ENCODE measurements around the gene FAM187B. TPM values are rescaled to one million over a fixed set of nuclear protein-coding genes. Genes with fewer than 3 reads are reported as not detected.

The FAM187B gene
- total RNA-seq, 1 experiment from 2014 or later: not detected

GRCh38 chr19:35231956-35232645, 3.6 kb upstream of the FAM187B start:
- ChIA-PET CTCF (no interaction called here), POLR2A (no interaction called here)

GRCh38 chr19:35229601-35230000, 1.1 kb upstream of the FAM187B start:
- Histone ChIP-seq H3K9ac (ENCODE audit: low read length) (no peak overlapping the region), H3K27me3 (ENCODE audit: insufficient read depth, low read length) (no peaks in the 10 kb centered on the region), H3K79me2 (ENCODE audit: insufficient read depth, low read length) (no peaks in the 10 kb centered on the region), H4K20me1 (ENCODE audit: insufficient read depth) (no peaks in the 10 kb centered on the region), H3K4me3 (replicated peaks in 1 of 2; ENCODE audit: low read depth in 1 of 2, low read length in 2 of 2) (no peak overlapping the region), H2AFZ (ENCODE audit: low read depth, low read length, poor library complexity, severe bottlenecking) (no peak overlapping the region), H3K4me1 (ENCODE audit: control insufficient read depth in 1 of 2, insufficient read depth in 2 of 2, low read length in 2 of 2) (peaks cover 6 to 10% of the 10 kb centered on the region in 2 experiments; a peak in 3 of 4 replicates), H3K9me2 (ENCODE audit: insufficient read depth) (no peaks in the 10 kb centered on the region), H3K27ac (ENCODE audit: low read depth, low read length) (no peak overlapping the region), H3K36me3 (ENCODE audit: control insufficient read depth in 1 of 2, insufficient read depth in 2 of 2, low read length in 2 of 2) (no peaks in the 10 kb centered on the region), H3K9me3 (ENCODE audit: control insufficient read depth in 1 of 2, insufficient read depth in 1 of 2, low read depth in 1 of 2, low read length in 2 of 2) (peaks cover 0 to 5% of the 10 kb centered on the region in 2 experiments; a peak in 1 of 4 replicates), H3K4me2 (ENCODE audit: low read length) (no peak overlapping the region)
- intact Hi-C loops (cut with micrococcal nuclease): no loop called here
- RAD21 ChIA-PET (ENCODE audit: low non-redundant PET in 1 of 2, low total read pairs in 2 of 2, uncharacterized antibody in 2 of 2, unreplicated experiment in 2 of 2): no interaction called here
- ATAC-seq (no peak), DNase-seq (ENCODE audit: low read depth, low spot score) (no peak)
- BruUV-seq (replicated peaks): no TSS peak
- CTCF ChIA-PET: no interaction called here
- POLR2A ChIA-PET: no interaction called here
- TF ChIP-seq, protein P1, sequence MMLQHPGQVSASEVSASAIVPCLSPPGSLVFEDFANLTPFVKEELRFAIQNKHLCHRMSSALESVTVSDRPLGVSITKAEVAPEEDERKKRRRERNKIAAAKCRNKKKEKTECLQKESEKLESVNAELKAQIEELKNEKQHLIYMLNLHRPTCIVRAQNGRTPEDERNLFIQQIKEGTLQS (IDR thresholded peaks at IDR 0.05): no peak
- no peak for TF ChIP-seq RAD21 (IDR thresholded peaks at IDR 0.05; ENCODE audit: low read depth)
- no peak for TF ChIP-seq POLR2A (IDR thresholded peaks at IDR 0.05; ENCODE audit: borderline replicate concordance, extremely low read depth, insufficient read depth, insufficient read length)
- no peak for TF ChIP-seq CTCF (IDR thresholded peaks at IDR 0.05 in 2 of 3, conservative IDR thresholded peaks at IDR 0.05 in 1 of 3; ENCODE audit: borderline replicate concordance in 1 of 3, insufficient read depth in 1 of 3, low read depth in 2 of 3, low read length in 2 of 3)
- no peak for TF ChIP-seq POLR2AphosphoS5 (IDR thresholded peaks at IDR 0.05; ENCODE audit: low read depth, low read length)
- TF ChIP-seq ZFX (IDR thresholded peaks at IDR 0.05): no peak
- TF ChIP-seq JUND (IDR thresholded peaks at IDR 0.05): no peak
- TF ChIP-seq SIN3A (IDR thresholded peaks at IDR 0.05; ENCODE audit: low read depth): no peak

More at GRCh38 chr19:35231956-35232645, 3.6 kb upstream of the FAM187B start:
- RAD21 ChIA-PET (ENCODE audit: low non-redundant PET in 1 of 2, low total read pairs in 2 of 2, uncharacterized antibody in 2 of 2, unreplicated experiment in 2 of 2): no interaction called here
- intact Hi-C loops (cut with micrococcal nuclease): no loop called here
- H3K9me3 ChIP-seq (ENCODE audit: control insufficient read depth in 1 of 2, insufficient read depth in 1 of 2, low read depth in 1 of 2, low read length in 2 of 2): peaks cover 4 to 10% of the 10 kb centered on the region in 2 experiments; a peak in 1 of 4 replicates
- H3K4me3 ChIP-seq (replicated peaks in 1 of 2; ENCODE audit: low read depth in 1 of 2, low read length in 2 of 2): no peak overlapping the region
- H3K4me1 ChIP-seq (ENCODE audit: control insufficient read depth in 1 of 2, insufficient read depth in 2 of 2, low read length in 2 of 2): no peaks in the 10 kb centered on the region
- no peak overlapping the region for H2AFZ ChIP-seq (ENCODE audit: low read depth, low read length, poor library complexity, severe bottlenecking)
- no peak for DNase-seq (ENCODE audit: low read depth, low spot score)
- H3K27me3 ChIP-seq (ENCODE audit: insufficient read depth, low read length): no peaks in the 10 kb centered on the region
- H3K79me2 ChIP-seq (ENCODE audit: insufficient read depth, low read length): no peaks in the 10 kb centered on the region
- no peak for ATAC-seq
- TF ChIP-seq CTCF (IDR thresholded peaks at IDR 0.05 in 2 of 3, conservative IDR thresholded peaks at IDR 0.05 in 1 of 3; ENCODE audit: borderline replicate concordance in 1 of 3, insufficient read depth in 1 of 3, low read depth in 2 of 3, low read length in 2 of 3) (no peak), FOSL1 (IDR thresholded peaks at IDR 0.05; ENCODE audit: low read depth) (no peak)
- no peak overlapping the region for H3K4me2 ChIP-seq (ENCODE audit: low read length)
- no TSS peak for BruUV-seq (replicated peaks)
- H3K9ac ChIP-seq (ENCODE audit: low read length): no peak overlapping the region
- H3K9me2 ChIP-seq (ENCODE audit: insufficient read depth): no peaks in the 10 kb centered on the region
- H4K20me1 ChIP-seq (ENCODE audit: insufficient read depth): no peaks in the 10 kb centered on the region
- H3K36me3 ChIP-seq (ENCODE audit: control insufficient read depth in 1 of 2, insufficient read depth in 2 of 2, low read length in 2 of 2): no peaks in the 10 kb centered on the region
- H3K27ac ChIP-seq (ENCODE audit: low read depth, low read length): no peak overlapping the region

Data from HCT116 (cell line).